Karpas-422 (cell line): Measurements from ENCODE around the gene CD320. TPM values are rescaled to one million over a fixed set of nuclear protein-coding genes. Genes with fewer than 3 reads are reported as not detected.
A peak's percentile ranks its signal among the peaks of the same experiment; 100 is the strongest.

ENCODE experiments used
- DNase-seq: peaks from one replicate; pipeline ENCODE4 v3.0.0-alpha.2; 2015
- H2AFZ ChIP-seq: fragments of 200-600 bp; sonication (generic); 2 replicates; pipeline ENCODE4 v1.6.1; 2014; ENCODE audit warnings: antibody characterized with exemption, low read length, mixed read lengths
- H3K27ac ChIP-seq: fragments of 200-600 bp; sonication (generic); 2 replicates; pipeline ENCODE4 v1.5.1; 2014; ENCODE audit warnings: mild to moderate bottlenecking, low read length, moderate library complexity
- H3K27me3 ChIP-seq: fragments of 200-600 bp; sonication (generic); 2 replicates; pipeline ENCODE4 v1.6.1; 2014; ENCODE audit warnings: low read length, mixed read lengths
- H3K36me3 ChIP-seq: fragments of 200-600 bp; sonication (generic); 2 replicates; pipeline ENCODE4 v1.6.1; 2014; ENCODE audit warnings: low read length, mixed read lengths; ENCODE audit not compliant: insufficient read depth
- H3K4me1 ChIP-seq: fragments of 200-600 bp; sonication (generic); 2 replicates; pipeline ENCODE4 v1.6.1; 2014; ENCODE audit warnings: mild to moderate bottlenecking, low read length, mixed read lengths
- H3K4me2 ChIP-seq: fragments of 200-600 bp; sonication (generic); 2 replicates; pipeline ENCODE4 v1.6.1; 2014; ENCODE audit warnings: low read length, low read depth, mild to moderate bottlenecking; ENCODE audit not compliant: poor library complexity, severe bottlenecking
- H3K4me3 ChIP-seq: fragments of 200-600 bp; sonication (generic); 2 replicates; pipeline ENCODE4 v1.5.1; 2014; ENCODE audit warnings: mild to moderate bottlenecking, antibody characterized with exemption, low read length, mixed read lengths
- H3K79me2 ChIP-seq: fragments of 200-600 bp; sonication (generic); 2 replicates; pipeline ENCODE4 v1.6.1; 2014; ENCODE audit warnings: mild to moderate bottlenecking, low read length, mixed read lengths
- H3K9ac ChIP-seq: fragments of 200-600 bp; sonication (generic); 2 replicates; pipeline ENCODE4 v1.6.0; 2014; ENCODE audit warnings: low read length
- H3K9me2 ChIP-seq: fragments of 200-600 bp; sonication (generic), shearing (Covaris generic); replicated peaks from 2 replicates; pipeline ENCODE4 v1.6.0; 2014; ENCODE audit warnings: mild to moderate bottlenecking, low read length, moderate library complexity; ENCODE audit not compliant: insufficient read depth
- H3K9me3 ChIP-seq: fragments of 300-700, 200-600 bp; sonication (generic); 2 replicates; pipeline ENCODE4 v1.6.1; 2014; ENCODE audit warnings: low read length, mixed read lengths
- H4K20me1 ChIP-seq: fragments of 200-600 bp; sonication (generic); 2 replicates; pipeline ENCODE4 v1.6.1; 2014; ENCODE audit warnings: mild to moderate bottlenecking, antibody characterized with exemption, low read length, low read depth; ENCODE audit not compliant: insufficient read depth
- total RNA-seq: library from RNA; depleted of rRNA; stranded (reverse); fragments of >200 nt; shearing (Covaris generic); gene quantifications from 2 replicates; pipeline ENCODE4 v1.2.3, GENCODE V29; 2014; ENCODE audit warnings: low replicate concordance

The CD320 gene
- total RNA-seq, 1 experiment from 2014 or later: 16.0 TPM

- Histone ChIP-seq H3K9me3 (no peaks in the 10 kb centered on the region), H2AFZ (no peak overlapping the region), H3K27me3 (no peaks in the 10 kb centered on the region), H3K79me2 (peaks cover 32% of the 10 kb centered on the region), H4K20me1 (peaks cover 19% of the 10 kb centered on the region), H3K4me3 (no peak overlapping the region), H3K27ac (no peak overlapping the region), H3K36me3 (peaks cover 19% of the 10 kb centered on the region), H3K9me2 (no peaks in the 10 kb centered on the region), H3K4me2 (no peak overlapping the region), H3K9ac (no peak overlapping the region), H3K4me1 (peaks cover 39% of the 10 kb centered on the region)
- peak; percentile 69 for DNase-seq
Measured at GRCh38 chr19:8324186-8325050, 16.3 kb upstream of the CD320 start.

DNA sequence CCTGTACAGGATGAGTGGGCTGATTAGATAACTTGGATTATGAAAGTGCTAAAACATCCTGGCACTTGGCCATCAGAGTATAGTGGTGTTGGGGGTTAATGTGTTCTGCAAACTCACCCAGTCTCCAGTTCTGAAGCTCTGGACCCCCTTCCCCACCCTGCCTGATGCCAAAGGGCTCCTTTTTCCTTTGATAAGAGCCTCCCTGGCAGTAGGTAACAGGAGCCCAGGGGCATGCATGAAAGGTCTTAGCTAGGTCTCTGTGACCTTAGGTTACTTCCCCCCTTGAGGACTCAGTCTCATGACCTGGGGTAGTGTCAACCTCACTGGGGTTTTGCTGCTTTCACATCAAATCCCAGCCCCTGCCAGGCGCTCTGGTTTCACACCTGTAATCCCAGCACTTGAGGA lies 15.6 kb upstream of the CD320 start:
- no peaks in the 10 kb centered on the region for H3K9me3 ChIP-seq
- H3K9me2 ChIP-seq: no peaks in the 10 kb centered on the region
- H3K4me2 ChIP-seq: peak overlapping the region; percentile 93
- no peaks in the 10 kb centered on the region for H3K27me3 ChIP-seq
- H4K20me1 ChIP-seq: peaks cover 19% of the 10 kb centered on the region
- peaks cover 37% of the 10 kb centered on the region for H3K79me2 ChIP-seq
- peaks cover 19% of the 10 kb centered on the region for H3K36me3 ChIP-seq
- H2AFZ ChIP-seq: no peak overlapping the region
- no peak overlapping the region for H3K27ac ChIP-seq
- H3K4me1 ChIP-seq: peaks cover 40% of the 10 kb centered on the region
- H3K9ac ChIP-seq: no peak overlapping the region
- no peak overlapping the region for H3K4me3 ChIP-seq
- DNase-seq: peak; percentile 51

DNA sequence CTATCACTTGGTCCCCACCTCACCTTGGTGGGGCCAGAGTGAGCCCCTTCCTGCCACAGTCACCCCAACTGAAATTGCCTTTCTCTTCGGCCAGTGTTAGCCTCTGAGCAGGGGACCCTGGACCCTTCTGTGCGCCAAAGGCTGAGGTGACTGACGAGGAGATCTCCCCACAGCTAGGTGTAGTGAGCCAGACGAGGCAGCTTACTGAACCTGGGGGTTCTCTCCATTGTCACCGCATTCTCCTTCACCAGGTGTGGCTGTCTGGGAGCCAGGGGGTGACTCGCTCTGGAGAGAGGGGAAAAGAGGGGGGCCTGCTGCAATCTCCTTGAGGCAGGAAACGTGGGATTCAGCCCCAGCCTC lies 14.5 kb upstream of the CD320 start:
- no peak for DNase-seq
- Histone ChIP-seq H3K4me2 (peak overlapping the region; percentile 93), H2AFZ (no peak overlapping the region), H3K4me3 (peak overlapping the region; percentile 98), H4K20me1 (peaks cover 19% of the 10 kb centered on the region), H3K4me1 (peaks cover 40% of the 10 kb centered on the region), H3K9ac (peak overlapping the region; percentile 97), H3K36me3 (peaks cover 19% of the 10 kb centered on the region), H3K9me2 (no peaks in the 10 kb centered on the region), H3K27ac (no peak overlapping the region), H3K79me2 (peaks cover 38% of the 10 kb centered on the region), H3K27me3 (no peaks in the 10 kb centered on the region), H3K9me3 (no peaks in the 10 kb centered on the region)

GRCh38 chr19:8321986-8322637 lies 14.0 kb upstream of the CD320 start:
- Histone ChIP-seq H3K79me2 (peaks cover 42% of the 10 kb centered on the region), H3K27ac (no peak overlapping the region; the same call in 1 of the 2 replicates), H3K9ac (peak overlapping the region; percentile 97), H3K4me1 (peaks cover 40% of the 10 kb centered on the region), H3K4me3 (peak overlapping the region; percentile 98), H4K20me1 (peaks cover 19% of the 10 kb centered on the region), H3K36me3 (peaks cover 19% of the 10 kb centered on the region), H3K9me3 (no peaks in the 10 kb centered on the region), H3K9me2 (no peaks in the 10 kb centered on the region), H3K4me2 (peak overlapping the region; percentile 93), H3K27me3 (no peaks in the 10 kb centered on the region), H2AFZ (no peak overlapping the region)
- DNase-seq: no peak

GRCh38 chr19:8321067-8321985 lies 13.2 kb upstream of the CD320 start, which contains the start of the genes NDUFA7 and RPS28:
Gene NDUFA7 (minus strand): TSS chr19:8321375. CDS start chr19:8321358, 17 bp downstream.
Gene RPS28 (plus strand): TSS chr19:8321496. CDS start chr19:8321531, 35 bp downstream.
- Histone ChIP-seq H3K4me2 (peak within 1 kb of the TSS; percentile 94), H3K4me1 (peaks cover 40% of the 10 kb centered on the region), H3K36me3 (peaks cover 19% of the 10 kb centered on the region), H3K9me3 (no peaks in the 10 kb centered on the region), H3K9ac (peak within 1 kb of the TSS; percentile 97), H3K27ac (peak within 1 kb of the TSS; percentile 32; the same call in 1 of the 2 replicates), H2AFZ (peak within 1 kb of the TSS; percentile 17; the same call in 1 of the 2 replicates), H4K20me1 (peaks cover 19% of the 10 kb centered on the region), H3K4me3 (peak within 1 kb of the TSS; percentile 98), H3K79me2 (peaks cover 42% of the 10 kb centered on the region), H3K27me3 (no peaks in the 10 kb centered on the region), H3K9me2 (no peaks in the 10 kb centered on the region)
- DNase-seq: peak; percentile 99

- peaks cover 40% of the 10 kb centered on the region for H3K4me1 ChIP-seq
- peaks cover 19% of the 10 kb centered on the region for H4K20me1 ChIP-seq
- H3K79me2 ChIP-seq: peaks cover 42% of the 10 kb centered on the region
- H2AFZ ChIP-seq: peak overlapping the region; percentile 17; the same call in 1 of the 2 replicates
- no peaks in the 10 kb centered on the region for H3K9me3 ChIP-seq
- H3K4me3 ChIP-seq: peak overlapping the region; percentile 98
- peaks cover 19% of the 10 kb centered on the region for H3K36me3 ChIP-seq
- no peaks in the 10 kb centered on the region for H3K9me2 ChIP-seq
- no peaks in the 10 kb centered on the region for H3K27me3 ChIP-seq
- peak; percentile 65 for DNase-seq
- peak overlapping the region; percentile 97 for H3K9ac ChIP-seq
- peak overlapping the region; percentile 94 for H3K4me2 ChIP-seq
- H3K27ac ChIP-seq: peak overlapping the region; percentile 32; the same call in 1 of the 2 replicates
Measured at GRCh38 chr19:8320564-8321066, 12.5 kb upstream of the CD320 start.

DNA sequence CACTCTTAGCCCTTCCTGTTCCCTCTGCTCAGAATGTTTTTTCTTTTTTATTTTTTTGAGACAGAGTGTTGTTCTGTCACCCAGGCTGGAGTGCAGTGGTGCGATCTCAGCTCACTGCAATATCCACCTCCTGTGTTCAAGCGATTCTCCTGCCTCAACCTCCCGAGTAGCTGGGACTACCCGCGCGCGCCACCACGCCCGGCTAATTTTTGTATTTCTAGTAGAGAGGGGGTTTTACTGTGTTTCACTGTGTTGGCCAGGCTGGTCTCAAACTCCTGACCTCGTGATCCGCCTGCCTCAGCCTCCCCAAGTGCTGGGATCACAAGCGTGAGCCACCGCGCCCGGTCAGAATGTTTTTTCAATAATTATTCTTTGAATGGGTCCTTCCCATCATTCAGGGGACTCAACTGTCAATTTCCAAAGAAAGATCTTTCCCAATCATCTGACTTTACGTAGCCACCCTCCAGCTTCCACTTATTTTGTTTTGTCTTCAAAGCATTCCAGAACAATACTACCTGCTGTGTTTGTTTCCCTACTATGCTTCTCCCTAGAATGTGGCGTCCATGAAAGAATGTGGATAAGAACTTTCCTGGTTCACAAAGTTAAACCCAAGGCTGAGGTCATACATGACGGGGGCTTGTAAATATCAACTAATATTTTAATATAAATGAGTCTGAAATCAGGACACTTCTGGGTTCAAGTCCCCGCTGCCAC lies 11.8 kb upstream of the CD320 start:
- Histone ChIP-seq H3K36me3 (peaks cover 19% of the 10 kb centered on the region), H3K9me2 (no peaks in the 10 kb centered on the region), H2AFZ (no peak overlapping the region), H3K4me3 (peak overlapping the region; percentile 98), H3K4me1 (peaks cover 39% of the 10 kb centered on the region), H3K79me2 (peaks cover 42% of the 10 kb centered on the region), H4K20me1 (peaks cover 19% of the 10 kb centered on the region), H3K4me2 (peak overlapping the region; percentile 94), H3K9me3 (no peaks in the 10 kb centered on the region), H3K27ac (peak overlapping the region; percentile 32; the same call in 1 of the 2 replicates), H3K27me3 (no peaks in the 10 kb centered on the region), H3K9ac (peak overlapping the region; percentile 97)
- DNase-seq: no peak
